DMS 273 (cell line): Measurements from ENCODE around the gene ELMOD3.
"Not testable (repeated sequence)": the region's sequence is repeated elsewhere in the genome, so short reads cannot be mapped to it uniquely, and the experiment has no call there.

Source experiments
- DNase-seq: peaks from one replicate; lab custom pipeline; 2025; ENCODE audit not compliant: unreplicated experiment; lab: John Stamatoyannopoulos, UW

ELMOD3 gene

GRCh38 chr2:85329181-85329651 is 25.4 kb upstream of the ELMOD3 start:
- DNase-seq: no peak

GRCh38 chr2:85329701-85330100 is 24.9 kb upstream of the ELMOD3 start:
- not testable (repeated sequence) for DNase-seq

- DNase-seq: no peak
Measured at GRCh38 chr2:85330839-85331636, 23.5 kb upstream of the ELMOD3 start.

GRCh38 chr2:85333877-85334276 is 20.7 kb upstream of the ELMOD3 start:
- not testable (repeated sequence) for DNase-seq

GRCh38 chr2:85334928-85335327 is 19.6 kb upstream of the ELMOD3 start:
- DNase-seq: no peak

GRCh38 chr2:85340034-85340892 is 14.3 kb upstream of the ELMOD3 start:
- peak; percentile 83 for DNase-seq

GRCh38 chr2:85341269-85342029 is 13.1 kb upstream of the ELMOD3 start:
- DNase-seq: no peak

- no peak for DNase-seq
Measured at GRCh38 chr2:85342156-85342555, 12.4 kb upstream of the ELMOD3 start.

GRCh38 chr2:85343207-85343895 is 11.2 kb upstream of the ELMOD3 start:
- not testable (repeated sequence) for DNase-seq

- DNase-seq: no peak
Measured at GRCh38 chr2:85344356-85344954, 10.1 kb upstream of the ELMOD3 start.

GRCh38 chr2:85347599-85347998 is 7.0 kb upstream of the ELMOD3 start:
- no peak for DNase-seq

GRCh38 chr2:85353876-85354285 is 688 bp upstream of the ELMOD3 start:
- peak; percentile 51 for DNase-seq

GRCh38 chr2:85355073-85355410 is 473 bp downstream of the ELMOD3 start:
- DNase-seq: no peak

- peak; percentile 31 for DNase-seq
Measured at GRCh38 chr2:85355521-85355920, 952 bp downstream of the ELMOD3 start.

- DNase-seq: no peak
Measured at GRCh38 chr2:85356186-85356585, 1.6 kb downstream of the ELMOD3 start.

GRCh38 chr2:85357736-85358135 is 3.2 kb downstream of the ELMOD3 start:
- no peak for DNase-seq

GRCh38 chr2:85362653-85363387 is 8.3 kb downstream of the ELMOD3 start:
- not testable (repeated sequence) for DNase-seq

GRCh38 chr2:85367180-85367579 is 12.6 kb downstream of the ELMOD3 start:
- no peak for DNase-seq

GRCh38 chr2:85368921-85369320 is 14.4 kb downstream of the ELMOD3 start:
- DNase-seq: no peak

- DNase-seq: no peak
Measured at GRCh38 chr2:85369500-85369899, 14.9 kb downstream of the ELMOD3 start.
